Activated B cell treated with CpG ODN at 0.5 μM for 24 hours (primary cell): Measurements from ENCODE around the gene CRTAC1. TPM values are rescaled to one million over a fixed set of nuclear protein-coding genes. Genes with fewer than 3 reads are reported as not detected.

Experiments used
- ATAC-seq: fragments of 200-7000 bp; cut with Tn5 transposase; one replicate; pipeline ENCODE4 v1.10.0; 2021; ENCODE audit warnings: low read depth, mild to moderate bottlenecking, moderate library complexity
- CTCF ChIA-PET: fragments of 350-600 bp; sonication (Branson Sonifier 250); formaldehyde crosslinking; loops from one replicate; lab custom pipeline; 2021; ENCODE audit warnings: antibody characterized with exemption; lab: Charles Lee
- POLR2A ChIA-PET: fragments of 350-600 bp; sonication (Branson Sonifier 250); formaldehyde crosslinking; loops from one replicate; lab custom pipeline; 2021; ENCODE audit warnings: antibody characterized with exemption; lab: Charles Lee
- DNase-seq: peaks from one replicate; pipeline ENCODE4 v3.0.0; 2022
- H3K27ac Mint-ChIP-seq: one replicate; pipeline ENCODE4 v1.8.0; 2020; ENCODE audit warnings: mixed read lengths
- H3K27me3 Mint-ChIP-seq: one replicate; pipeline ENCODE4 v1.8.0; 2021; ENCODE audit warnings: mixed read lengths
- H3K36me3 Mint-ChIP-seq: one replicate; pipeline ENCODE4 v1.8.0; 2021; ENCODE audit warnings: low read depth, mixed read lengths
- H3K4me1 Mint-ChIP-seq: one replicate; pipeline ENCODE4 v1.8.0; 2021; ENCODE audit warnings: mixed read lengths
- H3K4me3 Mint-ChIP-seq: one replicate; pipeline ENCODE4 v1.8.0; 2020; ENCODE audit warnings: mild to moderate bottlenecking, mixed read lengths
- H3K9me3 Mint-ChIP-seq: one replicate; pipeline ENCODE4 v1.8.0; 2020; ENCODE audit warnings: mixed read lengths
- intact Hi-C: fragments of 100-400 bp; cut with micrococcal nuclease; formaldehyde crosslinking; loops from one replicate; pipeline ENCODE4 v1.15.1; 2024
- total RNA-seq: library from RNA; stranded (reverse); gene quantifications from 2 replicates; pipeline ENCODE4 v1.2.3, GENCODE V29; 2022
- TF ChIP-seq, protein P1 (sequence below): fragments of 200-600 bp; IDR thresholded peaks from one replicate; pipeline ENCODE4 v1.8.0; 2022; ENCODE audit warnings: antibody characterized with exemption, mild to moderate bottlenecking

CRTAC1 gene
- total RNA-seq, 1 donor from 2014 or later = not detected

DNA sequence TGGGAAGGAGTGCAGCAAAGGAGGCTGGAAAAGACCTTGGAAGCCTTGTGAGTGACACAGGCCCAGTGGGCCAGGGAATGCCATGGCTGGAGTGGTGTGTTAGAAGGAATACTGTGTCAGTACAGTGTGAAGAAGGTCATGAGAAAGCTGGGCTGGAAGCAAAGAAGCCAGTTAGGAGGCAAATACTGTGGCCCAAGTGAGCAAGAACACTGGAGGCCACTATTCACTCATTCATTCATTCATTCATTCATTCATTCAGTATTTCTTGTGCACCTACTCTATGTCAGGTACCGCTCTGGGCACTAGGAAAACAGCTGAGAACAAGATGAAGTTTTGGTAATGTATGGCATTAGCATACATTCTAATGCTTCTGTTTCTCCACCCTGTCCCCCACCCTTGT lies 9.6 kb downstream of the CRTAC1 start:
- Mint-ChIP-seq H3K27ac (no peak overlapping the region), H3K27me3 (peaks cover 34% of the 10 kb centered on the region), H3K4me3 (no peak overlapping the region), H3K36me3 (no peaks in the 10 kb centered on the region), H3K4me1 (no peaks in the 10 kb centered on the region), H3K9me3 (no peaks in the 10 kb centered on the region)
- ATAC-seq (no peak), DNase-seq (no peak)
- intact Hi-C loops = no loop called here
- CTCF ChIA-PET = no interaction called here
- POLR2A ChIA-PET = no interaction called here
- TF ChIP-seq, protein P1, sequence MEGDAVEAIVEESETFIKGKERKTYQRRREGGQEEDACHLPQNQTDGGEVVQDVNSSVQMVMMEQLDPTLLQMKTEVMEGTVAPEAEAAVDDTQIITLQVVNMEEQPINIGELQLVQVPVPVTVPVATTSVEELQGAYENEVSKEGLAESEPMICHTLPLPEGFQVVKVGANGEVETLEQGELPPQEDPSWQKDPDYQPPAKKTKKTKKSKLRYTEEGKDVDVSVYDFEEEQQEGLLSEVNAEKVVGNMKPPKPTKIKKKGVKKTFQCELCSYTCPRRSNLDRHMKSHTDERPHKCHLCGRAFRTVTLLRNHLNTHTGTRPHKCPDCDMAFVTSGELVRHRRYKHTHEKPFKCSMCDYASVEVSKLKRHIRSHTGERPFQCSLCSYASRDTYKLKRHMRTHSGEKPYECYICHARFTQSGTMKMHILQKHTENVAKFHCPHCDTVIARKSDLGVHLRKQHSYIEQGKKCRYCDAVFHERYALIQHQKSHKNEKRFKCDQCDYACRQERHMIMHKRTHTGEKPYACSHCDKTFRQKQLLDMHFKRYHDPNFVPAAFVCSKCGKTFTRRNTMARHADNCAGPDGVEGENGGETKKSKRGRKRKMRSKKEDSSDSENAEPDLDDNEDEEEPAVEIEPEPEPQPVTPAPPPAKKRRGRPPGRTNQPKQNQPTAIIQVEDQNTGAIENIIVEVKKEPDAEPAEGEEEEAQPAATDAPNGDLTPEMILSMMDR = no peak

DNA sequence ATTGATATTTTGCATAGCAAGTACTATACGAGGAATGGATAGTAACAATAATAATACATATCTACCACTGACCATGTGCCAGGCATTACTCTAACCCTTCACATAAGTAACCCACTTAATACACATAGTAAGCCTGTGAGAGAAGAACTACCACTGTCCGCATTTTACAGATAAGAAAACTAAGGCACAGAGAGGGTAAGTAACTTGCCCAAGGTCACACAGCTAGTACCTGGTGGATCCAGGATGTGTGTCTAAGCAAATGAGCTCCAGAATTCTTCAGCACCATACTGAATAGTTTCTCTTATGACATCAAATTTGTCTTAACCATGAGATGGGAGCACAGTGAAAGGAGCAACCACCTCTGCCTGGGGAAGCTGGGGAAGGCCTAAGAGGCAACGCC lies 10.2 kb downstream of the CRTAC1 start:
- Mint-ChIP-seq H3K27me3 (peaks cover 35% of the 10 kb centered on the region), H3K9me3 (no peaks in the 10 kb centered on the region), H3K27ac (no peak overlapping the region), H3K4me1 (no peaks in the 10 kb centered on the region), H3K4me3 (no peak overlapping the region), H3K36me3 (no peaks in the 10 kb centered on the region)
- ATAC-seq (no peak), DNase-seq (no peak)
- TF ChIP-seq, protein P1 = no peak
- ChIA-PET POLR2A (no interaction called here), CTCF (no interaction called here)
- intact Hi-C loops = no loop called here

DNA sequence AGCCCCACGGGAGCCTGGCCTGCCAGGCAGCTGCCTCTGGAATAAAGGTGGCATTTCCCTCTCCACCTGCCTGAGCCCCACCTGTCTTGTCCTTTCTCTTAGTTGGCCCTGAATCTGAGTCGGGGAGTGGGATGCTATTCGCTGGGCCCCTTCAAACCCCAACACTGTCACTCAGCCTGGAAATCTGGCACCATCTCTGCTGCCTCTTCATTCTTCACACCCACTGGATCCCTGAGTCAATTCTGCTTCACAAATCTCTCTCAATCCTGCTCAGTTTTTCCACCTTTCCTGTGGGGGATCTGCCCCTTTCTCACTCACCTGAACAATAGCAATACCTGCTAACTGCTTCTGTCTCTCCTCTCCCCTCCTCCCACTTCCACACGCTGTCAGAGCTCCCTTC lies 10.6 kb downstream of the CRTAC1 start:
- peaks cover 32% of the 10 kb centered on the region for H3K27me3 Mint-ChIP-seq
- no peak for DNase-seq
- H3K4me3 Mint-ChIP-seq = no peak overlapping the region
- TF ChIP-seq, protein P1 = no peak
- CTCF ChIA-PET = no interaction called here
- H3K27ac Mint-ChIP-seq = no peak overlapping the region
- POLR2A ChIA-PET = no interaction called here
- intact Hi-C loops = no loop called here
- H3K9me3 Mint-ChIP-seq = no peaks in the 10 kb centered on the region
- ATAC-seq = no peak
- no peaks in the 10 kb centered on the region for H3K4me1 Mint-ChIP-seq
- no peaks in the 10 kb centered on the region for H3K36me3 Mint-ChIP-seq

DNA sequence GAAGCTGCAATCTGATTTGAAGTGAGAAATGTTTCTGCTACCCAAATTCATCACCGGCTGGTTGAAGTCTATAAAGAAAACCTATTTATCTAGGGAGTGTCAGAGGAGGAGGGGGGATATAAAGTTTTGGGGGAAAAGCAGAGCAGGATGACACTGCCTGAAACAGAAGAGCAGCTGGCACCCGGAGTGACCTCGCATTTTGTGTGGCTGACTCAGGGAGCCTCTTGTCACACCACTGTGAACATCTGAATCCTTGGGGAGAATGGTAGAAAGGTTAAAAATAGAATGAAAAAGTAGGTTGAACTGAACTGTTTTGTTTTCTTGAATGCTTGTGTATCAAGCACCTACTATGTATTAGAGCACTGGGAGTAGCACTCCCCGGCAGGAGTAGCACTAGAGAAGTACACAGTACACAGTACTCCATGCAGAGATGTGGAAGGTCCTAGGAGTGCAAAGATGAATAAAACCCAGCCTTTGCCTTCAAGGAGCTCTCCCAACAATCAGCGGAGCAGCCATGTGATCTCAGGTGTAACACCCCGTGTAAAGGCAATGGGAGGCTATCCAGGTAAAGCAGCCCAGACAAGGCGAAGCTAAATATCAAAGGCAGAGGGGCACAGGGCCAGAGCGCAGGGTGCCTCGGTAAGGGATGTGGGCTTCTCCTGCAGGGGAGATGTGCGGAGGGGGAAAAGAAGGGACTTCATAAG lies 13.5 kb downstream of the CRTAC1 start:
- H3K27me3 Mint-ChIP-seq = peaks cover 33% of the 10 kb centered on the region

DNA sequence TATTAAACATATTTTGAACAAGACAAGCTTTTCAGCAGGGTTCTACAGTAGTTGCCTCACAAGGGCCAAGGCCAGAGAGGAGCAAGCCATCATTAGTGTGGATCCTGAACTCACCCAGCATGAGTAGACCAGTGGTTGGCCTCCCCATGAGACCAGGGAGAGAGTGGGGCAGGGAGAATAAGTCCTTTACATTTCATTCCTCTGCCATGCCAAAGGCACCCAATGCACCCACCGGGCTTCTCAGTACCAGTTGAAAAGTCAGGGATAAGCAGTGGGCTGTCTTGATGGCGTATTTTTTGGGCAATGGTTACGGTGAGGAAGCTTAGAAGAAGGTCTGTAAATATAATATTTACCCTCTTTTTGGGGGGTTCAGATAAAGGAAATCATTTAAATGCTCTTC lies 16.6 kb downstream of the CRTAC1 start:
- DNase-seq (no peak), ATAC-seq (no peak)
- H3K27me3 Mint-ChIP-seq = peaks cover 36% of the 10 kb centered on the region
- no peak overlapping the region for H3K4me3 Mint-ChIP-seq
- intact Hi-C loops = no loop called here
- TF ChIP-seq, protein P1 = no peak
- ChIA-PET CTCF (interaction anchor here (0.9 kb wide), 1 partner anchor 27 kb away, joined by 3 read pairs; no protein-coding TSS in a partner anchor), POLR2A (no interaction called here)
- no peaks in the 10 kb centered on the region for H3K36me3 Mint-ChIP-seq
- H3K27ac Mint-ChIP-seq = no peak overlapping the region
- H3K9me3 Mint-ChIP-seq = no peaks in the 10 kb centered on the region
- H3K4me1 Mint-ChIP-seq = no peaks in the 10 kb centered on the region

More for the DNA sequence above, 13.5 kb downstream of the CRTAC1 start:
- intact Hi-C loops = no loop called here
- Mint-ChIP-seq H3K9me3 (no peaks in the 10 kb centered on the region), H3K4me1 (no peaks in the 10 kb centered on the region), H3K4me3 (no peak overlapping the region), H3K36me3 (no peaks in the 10 kb centered on the region), H3K27ac (no peak overlapping the region)
- ATAC-seq = no peak
- TF ChIP-seq, protein P1 = no peak
- no peak for DNase-seq
- POLR2A ChIA-PET = no interaction called here
- CTCF ChIA-PET = no interaction called here
